ENCODE measurements around the gene SERPINB7. TPM values are rescaled to one million over a fixed set of nuclear protein-coding genes. Genes with fewer than 3 reads are reported as not detected.

Gene SERPINB7
- total RNA-seq, 1 experiment from 2014 or later, result not detected

- Histone ChIP-seq H3K4ac (ENCODE audit: low read depth, low read length) (no peak overlapping the region), H3K4me1 (ENCODE audit: insufficient read depth, low read length) (no peaks in the 10 kb centered on the region), H2AFZ (ENCODE audit: low read length) (no peak overlapping the region), H4K5ac (ENCODE audit: insufficient read length, low read depth, low read length) (no peak overlapping the region), H3K79me2 (ENCODE audit: insufficient read depth, low read length) (no peaks in the 10 kb centered on the region), H2BK15ac (ENCODE audit: low read depth, low read length) (no peak overlapping the region), H2BK5ac (ENCODE audit: insufficient read length, low read length) (no peak overlapping the region), H3K23me2 (ENCODE audit: insufficient read length, low read depth, low read length, poor library complexity, severe bottlenecking) (no peaks in the 10 kb centered on the region), H3K23ac (ENCODE audit: insufficient read length, low read depth, low read length) (no peak overlapping the region), H3K18ac (ENCODE audit: insufficient read length, low read depth, low read length) (no peak overlapping the region), H3K4me2 (ENCODE audit: insufficient read depth, insufficient read length, low read length) (no peak overlapping the region), H2BK20ac (ENCODE audit: low read depth, low read length, poor library complexity, severe bottlenecking) (no peak overlapping the region), H3T11ph (ENCODE audit: low read length) (no peak overlapping the region), H3K9ac (ENCODE audit: extremely low read depth, insufficient read length, low read length) (no peak overlapping the region), H2BK120ac (ENCODE audit: low read depth, low read length, poor library complexity, severe bottlenecking) (no peak overlapping the region), H3K27me3 (ENCODE audit: insufficient read depth, low read length) (no peaks in the 10 kb centered on the region), H3K14ac (ENCODE audit: insufficient read depth, low read length) (no peak overlapping the region), H3K9me3 (ENCODE audit: control insufficient read depth, low read depth, low read length) (no peaks in the 10 kb centered on the region), H4K8ac (replicated peaks; ENCODE audit: insufficient read length, low read depth, low read length) (no peak overlapping the region), H3K56ac (ENCODE audit: insufficient read length, low read depth, low read length) (no peak overlapping the region), H2BK12ac (ENCODE audit: insufficient read length, low read depth, low read length) (no peak overlapping the region), H3K79me1 (ENCODE audit: insufficient read depth, low read depth, low read length, poor library complexity, severe bottlenecking) (no peaks in the 10 kb centered on the region), H4K91ac (ENCODE audit: insufficient read length, low read depth, low read length) (no peak overlapping the region), H2AK5ac (ENCODE audit: insufficient read length, low read length) (no peak overlapping the region), H4K20me1 (ENCODE audit: control insufficient read depth, insufficient read depth, insufficient read length) (no peaks in the 10 kb centered on the region), H3K27ac (ENCODE audit: insufficient read length, low read depth, low read length) (no peak overlapping the region)
- no CpG with 5 or more reads among the region's 2 CpGs for WGBS (ENCODE audit: extremely low coverage, insufficient read length, low lambda C conversion rate)
- H3K9me3 Mint-ChIP-seq, result no peaks in the 10 kb centered on the region
- no peaks in the 10 kb centered on the region for H3K36me3 Mint-ChIP-seq (ENCODE audit: insufficient read depth in 1 of 3, low read depth in 3 of 3)
- no peaks in the 10 kb centered on the region for H3K27me3 Mint-ChIP-seq (ENCODE audit: low read depth)
- H3K4me1 Mint-ChIP-seq, result no peaks in the 10 kb centered on the region
- no peak for TF ChIP-seq CTCF (conservative IDR thresholded peaks at IDR 0.05)
- no peak overlapping the region for H3K4me3 Mint-ChIP-seq
- no peak overlapping the region for H3K27ac Mint-ChIP-seq
- no peak for DNase-seq
These were observed 14.1 kb downstream of the SERPINB7 start for GRCh38 chr18:63789327-63789726.

All from H9 (cell line).